HepG2 (cell line): ENCODE results near the gene PHLDB1. TPM values are rescaled to one million over a fixed set of nuclear protein-coding genes. Genes with fewer than 3 reads are reported as not detected.
A peak's percentile ranks its signal among the peaks of the same experiment; 100 is the strongest.

Experiments
- LBX2 ChIP-seq: sonication (generic); formaldehyde crosslinking; IDR thresholded peaks from 2 replicates; pipeline ENCODE4 v1.5.0; 2020; ENCODE audit warnings: missing genetic modification reagents, mild to moderate bottlenecking, borderline replicate concordance
- MED1 ChIP-seq: sonication (generic); formaldehyde crosslinking; IDR thresholded peaks from 2 replicates; pipeline ENCODE4 v1.4.0; 2020; ENCODE audit warnings: missing genetic modification reagents
- NAIF1 ChIP-seq: sonication (generic); formaldehyde crosslinking; IDR thresholded peaks from 2 replicates; pipeline ENCODE4 v1.5.0; 2020; ENCODE audit warnings: mild to moderate bottlenecking, missing genetic modification reagents, borderline replicate concordance
- NR3C1 ChIP-seq: sonication (generic); formaldehyde crosslinking; IDR thresholded peaks from 2 replicates; pipeline ENCODE4 v1.4.0; 2020; ENCODE audit warnings: missing genetic modification reagents
- POGZ ChIP-seq: sonication (generic); formaldehyde crosslinking; IDR thresholded peaks from 2 replicates; pipeline ENCODE4 v1.4.0; 2020; ENCODE audit warnings: mild to moderate bottlenecking, missing genetic modification reagents
- SAP130 ChIP-seq: IDR thresholded peaks from 2 replicates; pipeline ENCODE4 v1.6.1; 2016; ENCODE audit warnings: low read depth
- SMARCC2 ChIP-seq: fragments of 450-650 bp; IDR thresholded peaks from 2 replicates; pipeline ENCODE4 v1.6.1; 2017; ENCODE audit warnings: antibody characterized with exemption, mild to moderate bottlenecking
- TCF7 ChIP-seq: sonication (generic); IDR thresholded peaks from 2 replicates; pipeline ENCODE4 v1.6.1; 2016; ENCODE audit warnings: antibody characterized with exemption, low read depth
- TOE1 ChIP-seq: sonication (generic); formaldehyde crosslinking; IDR thresholded peaks from 2 replicates; pipeline ENCODE4 v1.4.0; 2020; ENCODE audit warnings: mild to moderate bottlenecking, missing genetic modification reagents
- ZFP90 ChIP-seq: sonication (generic); formaldehyde crosslinking; IDR thresholded peaks from 2 replicates; pipeline ENCODE4 v1.8.0; 2022; ENCODE audit warnings: missing genetic modification reagents, mild to moderate bottlenecking, inconsistent platforms, borderline replicate concordance
- ZMYM2 ChIP-seq: sonication (generic); formaldehyde crosslinking; IDR thresholded peaks from 2 replicates; pipeline ENCODE4 v1.8.0; 2022; ENCODE audit warnings: mild to moderate bottlenecking, missing genetic modification reagents
- ZNF207 ChIP-seq: fragments of 450-650 bp; IDR thresholded peaks from 2 replicates; pipeline ENCODE4 v1.6.1; 2016; ENCODE audit warnings: antibody characterized with exemption, borderline replicate concordance
- ZNF331 ChIP-seq: sonication (generic); formaldehyde crosslinking; IDR thresholded peaks from 2 replicates; pipeline ENCODE4 v1.4.0; 2020; ENCODE audit warnings: missing genetic modification reagents
- ZNF350 ChIP-seq: sonication (generic); formaldehyde crosslinking; IDR thresholded peaks from 2 replicates; pipeline ENCODE4 v1.4.0; 2020; ENCODE audit warnings: mild to moderate bottlenecking, low read depth, missing genetic modification reagents, borderline replicate concordance
- ZNF543 ChIP-seq: sonication (generic); formaldehyde crosslinking; IDR thresholded peaks from 2 replicates; pipeline ENCODE4 v1.4.0; 2020; ENCODE audit warnings: mild to moderate bottlenecking, missing genetic modification reagents
- ZNF558 ChIP-seq: sonication (generic); formaldehyde crosslinking; IDR thresholded peaks from 2 replicates; pipeline ENCODE4 v1.9.0; 2022; ENCODE audit warnings: mild to moderate bottlenecking, missing genetic modification reagents, borderline replicate concordance
- ZNF569 ChIP-seq: sonication (generic); formaldehyde crosslinking; IDR thresholded peaks from 2 replicates; pipeline ENCODE4 v1.5.0; 2020; ENCODE audit warnings: mild to moderate bottlenecking, missing genetic modification reagents, moderate library complexity, borderline replicate concordance
- ZNF572 ChIP-seq: sonication (generic); formaldehyde crosslinking; IDR thresholded peaks from 2 replicates; pipeline ENCODE4 v1.5.1; 2020; ENCODE audit warnings: mild to moderate bottlenecking, missing genetic modification reagents
- ZNF703 ChIP-seq: sonication (generic); formaldehyde crosslinking; IDR thresholded peaks from 2 replicates; pipeline ENCODE4 v1.5.1; 2020; ENCODE audit warnings: missing genetic modification reagents, mild to moderate bottlenecking, moderate library complexity, borderline replicate concordance
- ZNF780A ChIP-seq: sonication (generic); formaldehyde crosslinking; IDR thresholded peaks from 2 replicates; pipeline ENCODE4 v1.8.0; 2022; ENCODE audit warnings: mild to moderate bottlenecking, missing genetic modification reagents, moderate library complexity
- polyA plus RNA-seq, 8 experiments: library from polyadenylated mRNA; depleted of rRNA in 3 of 8; stranded (reverse) in 7 of 8; unstranded in 1 of 8; fragments of >200 nt; fragmentation: Illumina TruSeq in 4 of 8; extraction: Trizol in 4 of 8; gene quantifications; 2 replicates each; pipeline versions ENCODE4 v1.2.1 to v1.2.3, GENCODE V29; 2011 to 2016; ENCODE audit warnings: low read depth in 4 of 8, missing spikeins in 1 of 8, mixed read lengths in 1 of 8; ENCODE audit not compliant: insufficient read depth in 1 of 8
- total RNA-seq, 5 experiments: library from RNA; depleted of rRNA; stranded (reverse); fragments of >200 nt; fragmentation: Illumina TruSeq; extraction: Trizol; gene quantifications; 2 replicates each; pipeline ENCODE4 v1.2.3, GENCODE V29; 2016; ENCODE audit warnings: low read depth in 1 of 5
- TF ChIP-seq, protein P1 (sequence below): sonication (generic); formaldehyde crosslinking; conservative IDR thresholded peaks from 2 replicates; pipeline ENCODE4 v1.8.1; 2023; ENCODE audit warnings: missing genetic modification reagents
- TF ChIP-seq, protein P2 (sequence below): sonication (generic); formaldehyde crosslinking; IDR thresholded peaks from 2 replicates; pipeline ENCODE4 v1.4.0; 2020; ENCODE audit warnings: mild to moderate bottlenecking, missing genetic modification reagents
- TF ChIP-seq, protein P3 (sequence below): sonication (generic); formaldehyde crosslinking; IDR thresholded peaks from 2 replicates; pipeline ENCODE4 v1.4.0; 2020; ENCODE audit warnings: mild to moderate bottlenecking, missing genetic modification reagents
- TF ChIP-seq, protein P4 (sequence below): sonication (generic); formaldehyde crosslinking; IDR thresholded peaks from 2 replicates; pipeline ENCODE4 v1.4.0; 2020; ENCODE audit warnings: missing genetic modification reagents, borderline replicate concordance

PHLDB1 gene
- total and polyA plus RNA-seq, 2 of the 13 experiments (the other 11 are each of a cell fraction or from before 2014, with no cell fraction given), result 13.8 to 14.2 TPM

DNA sequence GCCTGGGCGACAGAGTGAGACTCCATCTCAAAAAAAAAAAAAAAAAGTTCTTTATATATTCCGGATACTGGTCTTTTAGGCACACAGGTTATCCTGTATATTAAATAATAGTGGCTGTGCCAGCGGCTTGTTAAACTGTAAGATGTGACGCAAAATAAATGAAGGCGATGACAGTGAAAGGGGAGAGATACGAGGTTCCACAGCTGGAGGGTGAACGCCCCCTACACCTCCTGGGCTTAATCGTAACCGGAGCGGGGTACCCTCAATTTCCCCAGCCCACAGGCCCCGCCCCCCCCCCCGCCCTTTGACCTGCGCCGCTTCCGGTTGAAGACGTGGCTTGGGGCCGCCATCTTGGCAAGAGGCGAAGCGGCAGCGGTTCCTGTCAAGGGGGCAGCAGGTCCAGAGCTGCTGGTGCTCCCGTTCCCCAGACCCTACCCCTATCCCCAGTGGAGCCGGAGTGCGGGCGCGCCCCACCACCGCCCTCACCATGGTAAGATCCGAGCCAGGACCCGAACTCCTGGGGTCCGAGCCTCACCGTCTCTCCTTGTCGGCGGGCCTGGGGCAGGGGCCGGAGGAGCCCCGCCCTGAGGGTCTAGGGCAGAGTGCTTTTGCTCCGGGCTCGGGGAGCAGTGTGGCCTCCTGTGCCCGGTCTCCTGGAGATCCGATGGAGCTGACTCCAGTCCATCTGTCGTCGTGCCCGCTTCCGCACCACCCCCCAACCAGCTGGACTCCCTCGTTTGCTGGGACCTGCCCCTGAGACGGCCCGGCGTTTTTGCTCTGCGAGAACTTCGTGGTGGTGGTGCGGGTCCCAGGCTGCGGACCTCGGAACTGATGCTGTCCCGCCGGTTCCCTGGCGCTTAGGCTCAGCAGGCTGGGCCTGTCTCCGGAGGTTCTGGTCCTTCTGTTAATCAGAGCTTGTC is 35.1 kb upstream of the PHLDB1 start, which contains the start of gene ARCN1 (continued):
- no peak for TF ChIP-seq TOE1
- TF ChIP-seq, protein P1, sequence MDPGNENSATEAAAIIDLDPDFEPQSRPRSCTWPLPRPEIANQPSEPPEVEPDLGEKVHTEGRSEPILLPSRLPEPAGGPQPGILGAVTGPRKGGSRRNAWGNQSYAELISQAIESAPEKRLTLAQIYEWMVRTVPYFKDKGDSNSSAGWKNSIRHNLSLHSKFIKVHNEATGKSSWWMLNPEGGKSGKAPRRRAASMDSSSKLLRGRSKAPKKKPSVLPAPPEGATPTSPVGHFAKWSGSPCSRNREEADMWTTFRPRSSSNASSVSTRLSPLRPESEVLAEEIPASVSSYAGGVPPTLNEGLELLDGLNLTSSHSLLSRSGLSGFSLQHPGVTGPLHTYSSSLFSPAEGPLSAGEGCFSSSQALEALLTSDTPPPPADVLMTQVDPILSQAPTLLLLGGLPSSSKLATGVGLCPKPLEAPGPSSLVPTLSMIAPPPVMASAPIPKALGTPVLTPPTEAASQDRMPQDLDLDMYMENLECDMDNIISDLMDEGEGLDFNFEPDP, result no peak
- peak; percentile 57; the same call in 1 of the 2 replicates for TF ChIP-seq ZNF350 (CRISPR knock-in tag)
- TF ChIP-seq ZNF572 (CRISPR knock-in tag), result 0 out of 2 replicates have a peak, but pooled peaks have one; percentile 25
- no peak for TF ChIP-seq ZMYM2 (CRISPR knock-in tag)
- TF ChIP-seq, protein P2, sequence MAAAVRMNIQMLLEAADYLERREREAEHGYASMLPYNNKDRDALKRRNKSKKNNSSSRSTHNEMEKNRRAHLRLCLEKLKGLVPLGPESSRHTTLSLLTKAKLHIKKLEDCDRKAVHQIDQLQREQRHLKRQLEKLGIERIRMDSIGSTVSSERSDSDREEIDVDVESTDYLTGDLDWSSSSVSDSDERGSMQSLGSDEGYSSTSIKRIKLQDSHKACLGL (CRISPR knock-in tag), result no peak
- TF ChIP-seq LBX2 (CRISPR knock-in tag), result 0 out of 2 replicates have a peak, but pooled peaks have one; percentile 21
- TF ChIP-seq, protein P3, sequence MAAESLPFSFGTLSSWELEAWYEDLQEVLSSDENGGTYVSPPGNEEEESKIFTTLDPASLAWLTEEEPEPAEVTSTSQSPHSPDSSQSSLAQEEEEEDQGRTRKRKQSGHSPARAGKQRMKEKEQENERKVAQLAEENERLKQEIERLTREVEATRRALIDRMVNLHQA (CRISPR knock-in tag), result no peak
- 0 out of 2 replicates have a peak, but pooled peaks have one; percentile 47 for TF ChIP-seq ZFP90 (CRISPR knock-in tag)
- TF ChIP-seq ZNF543 (CRISPR knock-in tag), result 0 out of 2 replicates have a peak, but pooled peaks have one; percentile 21
- no peak for TF ChIP-seq ZNF569 (CRISPR knock-in tag)
- peak; percentile 40; the same call in 1 of the 2 replicates for TF ChIP-seq SAP130
- TF ChIP-seq ZNF780A (CRISPR knock-in tag), result no peak
- TF ChIP-seq POGZ, result 0 out of 2 replicates have a peak, but pooled peaks have one; percentile 21
- TF ChIP-seq SMARCC2, result no peak
- TF ChIP-seq MED1 (CRISPR knock-in tag), result peak; percentile 27; the same call in 1 of the 2 replicates
- peak; percentile 51; the same call in 1 of the 2 replicates for TF ChIP-seq ZNF558
- TF ChIP-seq TCF7, result no peak
- TF ChIP-seq NAIF1 (CRISPR knock-in tag), result no peak
- TF ChIP-seq, protein P4, sequence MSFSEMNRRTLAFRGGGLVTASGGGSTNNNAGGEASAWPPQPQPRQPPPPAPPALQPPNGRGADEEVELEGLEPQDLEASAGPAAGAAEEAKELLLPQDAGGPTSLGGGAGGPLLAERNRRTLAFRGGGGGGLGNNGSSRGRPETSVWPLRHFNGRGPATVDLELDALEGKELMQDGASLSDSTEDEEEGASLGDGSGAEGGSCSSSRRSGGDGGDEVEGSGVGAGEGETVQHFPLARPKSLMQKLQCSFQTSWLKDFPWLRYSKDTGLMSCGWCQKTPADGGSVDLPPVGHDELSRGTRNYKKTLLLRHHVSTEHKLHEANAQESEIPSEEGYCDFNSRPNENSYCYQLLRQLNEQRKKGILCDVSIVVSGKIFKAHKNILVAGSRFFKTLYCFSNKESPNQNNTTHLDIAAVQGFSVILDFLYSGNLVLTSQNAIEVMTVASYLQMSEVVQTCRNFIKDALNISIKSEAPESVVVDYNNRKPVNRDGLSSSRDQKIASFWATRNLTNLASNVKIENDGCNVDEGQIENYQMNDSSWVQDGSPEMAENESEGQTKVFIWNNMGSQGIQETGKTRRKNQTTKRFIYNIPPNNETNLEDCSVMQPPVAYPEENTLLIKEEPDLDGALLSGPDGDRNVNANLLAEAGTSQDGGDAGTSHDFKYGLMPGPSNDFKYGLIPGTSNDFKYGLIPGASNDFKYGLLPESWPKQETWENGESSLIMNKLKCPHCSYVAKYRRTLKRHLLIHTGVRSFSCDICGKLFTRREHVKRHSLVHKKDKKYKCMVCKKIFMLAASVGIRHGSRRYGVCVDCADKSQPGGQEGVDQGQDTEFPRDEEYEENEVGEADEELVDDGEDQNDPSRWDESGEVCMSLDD (CRISPR knock-in tag), result no peak
- no peak for TF ChIP-seq NR3C1
- no peak for TF ChIP-seq ZNF207
- 0 out of 2 replicates have a peak, but pooled peaks have one; percentile 43 for TF ChIP-seq ZNF703 (CRISPR knock-in tag)
- 0 out of 2 replicates have a peak, but pooled peaks have one; percentile 27 for TF ChIP-seq ZNF331
